Measurements from ENCODE around the gene SIM2. TPM values are rescaled to one million over a fixed set of nuclear protein-coding genes. Genes with fewer than 3 reads are reported as not detected.

The SIM2 gene
- total and polyA plus RNA-seq, 9 donors: 0.01 to 0.23 (median 0.11) TPM; not detected in 4

GRCh38 chr21:36735724-36736320, 36.9 kb downstream of the SIM2 start:
- no peaks in the 10 kb centered on the region for H3K36me3 ChIP-seq
- H3K4me1 ChIP-seq (ENCODE audit: insufficient read depth): no peaks in the 10 kb centered on the region
- intact Hi-C loops (cut with DNase I): no loop called here
- no peak overlapping the region for H3K27ac ChIP-seq
- DNase-seq: no peak
- no peaks in the 10 kb centered on the region for H3K9me3 ChIP-seq
- H3K4me3 ChIP-seq: no peak overlapping the region
- TF ChIP-seq EP300 (IDR thresholded peaks at IDR 0.05) (no peak), POLR2A (IDR thresholded peaks at IDR 0.05) (no peak)
- TF ChIP-seq, protein P1, sequence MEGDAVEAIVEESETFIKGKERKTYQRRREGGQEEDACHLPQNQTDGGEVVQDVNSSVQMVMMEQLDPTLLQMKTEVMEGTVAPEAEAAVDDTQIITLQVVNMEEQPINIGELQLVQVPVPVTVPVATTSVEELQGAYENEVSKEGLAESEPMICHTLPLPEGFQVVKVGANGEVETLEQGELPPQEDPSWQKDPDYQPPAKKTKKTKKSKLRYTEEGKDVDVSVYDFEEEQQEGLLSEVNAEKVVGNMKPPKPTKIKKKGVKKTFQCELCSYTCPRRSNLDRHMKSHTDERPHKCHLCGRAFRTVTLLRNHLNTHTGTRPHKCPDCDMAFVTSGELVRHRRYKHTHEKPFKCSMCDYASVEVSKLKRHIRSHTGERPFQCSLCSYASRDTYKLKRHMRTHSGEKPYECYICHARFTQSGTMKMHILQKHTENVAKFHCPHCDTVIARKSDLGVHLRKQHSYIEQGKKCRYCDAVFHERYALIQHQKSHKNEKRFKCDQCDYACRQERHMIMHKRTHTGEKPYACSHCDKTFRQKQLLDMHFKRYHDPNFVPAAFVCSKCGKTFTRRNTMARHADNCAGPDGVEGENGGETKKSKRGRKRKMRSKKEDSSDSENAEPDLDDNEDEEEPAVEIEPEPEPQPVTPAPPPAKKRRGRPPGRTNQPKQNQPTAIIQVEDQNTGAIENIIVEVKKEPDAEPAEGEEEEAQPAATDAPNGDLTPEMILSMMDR (IDR thresholded peaks at IDR 0.05): no peak
- no peaks in the 10 kb centered on the region for H3K27me3 ChIP-seq
- WGBS, 3 donors: 73 to 80% (median 74%) methylated on average over 15 of the region's 15 CpGs

- no peak for DNase-seq
- no peaks in the 10 kb centered on the region for H3K27me3 ChIP-seq
- H3K9me3 ChIP-seq: no peaks in the 10 kb centered on the region
- WGBS, 3 donors: 66 to 75% (median 70%) methylated on average over 12 of the region's 12 CpGs
- no peak overlapping the region for H3K4me3 ChIP-seq
- H3K27ac ChIP-seq: no peak overlapping the region
- intact Hi-C loops (cut with DNase I): no loop called here
- H3K36me3 ChIP-seq: no peaks in the 10 kb centered on the region
- TF ChIP-seq EP300 (IDR thresholded peaks at IDR 0.05) (no peak), POLR2A (IDR thresholded peaks at IDR 0.05) (no peak)
- TF ChIP-seq, protein P1 (IDR thresholded peaks at IDR 0.05): no peak
- no peaks in the 10 kb centered on the region for H3K4me1 ChIP-seq (ENCODE audit: insufficient read depth)
Measured at GRCh38 chr21:36738489-36739126, 39.7 kb downstream of the SIM2 start.

- no peak for DNase-seq
- no peaks in the 10 kb centered on the region for H3K9me3 ChIP-seq
- no peaks in the 10 kb centered on the region for H3K4me1 ChIP-seq (ENCODE audit: insufficient read depth)
- no peaks in the 10 kb centered on the region for H3K27me3 ChIP-seq
- 87 to 91% (median 90%) methylated on average over 21 of the region's 21 CpGs for WGBS, 3 donors
- no peak overlapping the region for H3K27ac ChIP-seq
- TF ChIP-seq EP300 (IDR thresholded peaks at IDR 0.05): no peak
- TF ChIP-seq POLR2A (IDR thresholded peaks at IDR 0.05): no peak
- H3K36me3 ChIP-seq: no peaks in the 10 kb centered on the region
- H3K4me3 ChIP-seq: no peak overlapping the region
- intact Hi-C loops (cut with DNase I): no loop called here
Measured at GRCh38 chr21:36741506-36741905, 42.6 kb downstream of the SIM2 start.

DNA sequence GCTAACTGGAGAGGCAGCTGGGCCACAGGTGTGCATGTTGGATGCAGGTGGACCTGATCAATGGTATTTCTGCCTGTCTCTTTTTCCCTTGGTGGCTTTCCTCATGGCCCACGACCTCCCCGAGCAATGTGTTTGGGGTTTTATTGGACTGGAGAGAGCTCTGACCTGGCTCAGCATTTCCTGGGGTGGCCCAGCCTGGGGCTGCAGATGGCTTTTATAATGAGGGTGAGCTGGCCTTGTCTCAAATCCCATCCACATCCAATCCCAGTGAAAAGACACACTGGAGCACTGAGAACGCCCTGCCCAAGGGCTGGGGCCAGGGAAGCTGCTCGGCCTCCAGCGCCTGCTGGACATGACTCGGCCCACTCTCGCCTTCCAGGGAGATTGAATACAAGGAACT, 44.1 kb downstream of the SIM2 start:
- intact Hi-C loops (cut with DNase I): no loop called here
- 91 to 95% (median 92%) methylated on average over 7 of the region's 7 CpGs for WGBS, 3 donors
- no peak overlapping the region for H3K27ac ChIP-seq
- H3K4me3 ChIP-seq: no peak overlapping the region
- DNase-seq: no peak
- TF ChIP-seq, protein P1 (IDR thresholded peaks at IDR 0.05): no peak
- TF ChIP-seq POLR2A (IDR thresholded peaks at IDR 0.05) (no peak), EP300 (IDR thresholded peaks at IDR 0.05) (no peak)
- H3K27me3 ChIP-seq: no peaks in the 10 kb centered on the region
- H3K4me1 ChIP-seq (ENCODE audit: insufficient read depth): no peaks in the 10 kb centered on the region
- no peaks in the 10 kb centered on the region for H3K9me3 ChIP-seq
- H3K36me3 ChIP-seq: no peaks in the 10 kb centered on the region

GRCh38 chr21:36743446-36743845, 44.5 kb downstream of the SIM2 start:
- no peak overlapping the region for H3K27ac ChIP-seq
- DNase-seq: no peak
- no peaks in the 10 kb centered on the region for H3K9me3 ChIP-seq
- no peaks in the 10 kb centered on the region for H3K27me3 ChIP-seq
- no peak overlapping the region for H3K4me3 ChIP-seq
- intact Hi-C loops (cut with DNase I): no loop called here
- H3K36me3 ChIP-seq: no peaks in the 10 kb centered on the region
- no peaks in the 10 kb centered on the region for H3K4me1 ChIP-seq (ENCODE audit: insufficient read depth)
- no peak for TF ChIP-seq POLR2A (IDR thresholded peaks at IDR 0.05)
- TF ChIP-seq, protein P1 (IDR thresholded peaks at IDR 0.05): no peak
- no peak for TF ChIP-seq EP300 (IDR thresholded peaks at IDR 0.05)
- WGBS, 3 donors: 95 to 96% (median 95%) methylated on average over 9 of the region's 9 CpGs
